GM23338 (cell line): ENCODE data around the gene SSTR5. TPM values are rescaled to one million over a fixed set of nuclear protein-coding genes. Genes with fewer than 3 reads are reported as not detected.

Experiments
- ATAC-seq: fragments of 200-7000 bp; cut with Tn5 transposase; 3 replicates; pipeline ENCODE4 v1.9.1; 2020
- DNase-seq: peaks from one replicate; pipeline ENCODE4 v3.0.0-alpha.2; 2015; ENCODE audit warnings: low spot score
- H2AFZ ChIP-seq: fragments of 200-600 bp; sonication (generic); 2 replicates; pipeline ENCODE4 v1.8.0; 2016; ENCODE audit warnings: antibody characterized with exemption, mild to moderate bottlenecking, moderate library complexity
- H3F3A ChIP-seq: fragments of 200-600 bp; sonication (generic); replicated peaks from 2 replicates; pipeline ENCODE4 v1.8.0; 2017; ENCODE audit warnings: antibody characterized with exemption, mixed run types, low read depth
- H3K27ac ChIP-seq: fragments of 200-600 bp; sonication (generic); 2 replicates; pipeline ENCODE4 v1.6.1; 2016; ENCODE audit warnings: low read depth
- H3K27me3 ChIP-seq: fragments of 200-600 bp; sonication (generic); 2 replicates; pipeline ENCODE4 v1.8.0; 2016; ENCODE audit warnings: mild to moderate bottlenecking, mixed run types, moderate library complexity; ENCODE audit not compliant: insufficient read depth
- H3K36me3 ChIP-seq: fragments of 200-600 bp; sonication (generic); 2 replicates; pipeline ENCODE4 v1.8.0; 2016; ENCODE audit warnings: mild to moderate bottlenecking; ENCODE audit not compliant: insufficient read depth
- H3K4me1 ChIP-seq: fragments of 200-600 bp; sonication (generic); 2 replicates; pipeline ENCODE4 v1.8.0; 2016; ENCODE audit warnings: mild to moderate bottlenecking, moderate library complexity; ENCODE audit not compliant: insufficient read depth
- H3K4me2 ChIP-seq: fragments of 200-600 bp; sonication (generic); 2 replicates; pipeline ENCODE4 v1.7.1; 2017; ENCODE audit warnings: mixed run types
- H3K4me3 ChIP-seq: fragments of 200-600 bp; sonication (generic); 2 replicates; pipeline ENCODE4 v1.6.1; 2016; ENCODE audit warnings: mixed run types
- H3K79me2 ChIP-seq: fragments of 200-600 bp; sonication (generic); replicated peaks from 2 replicates; pipeline ENCODE4 v1.8.0; 2017; ENCODE audit warnings: mild to moderate bottlenecking; ENCODE audit not compliant: insufficient read depth
- H3K9me2 ChIP-seq: fragments of 200-600 bp; sonication (generic); 2 replicates; pipeline ENCODE4 v1.8.0; 2017; ENCODE audit not compliant: insufficient read depth
- H4K20me1 ChIP-seq: fragments of 200-600 bp; sonication (generic); replicated peaks from 2 replicates; pipeline ENCODE4 v1.8.0; 2017; ENCODE audit warnings: mild to moderate bottlenecking; ENCODE audit not compliant: insufficient read depth
- H3K27ac Mint-ChIP-seq: 2 replicates; pipeline ENCODE4 v1.8.0; 2020; ENCODE audit warnings: inconsistent platforms, mild to moderate bottlenecking, moderate library complexity, mixed read lengths
- H3K27me3 Mint-ChIP-seq: 3 replicates; pipeline ENCODE4 v1.8.0; 2022; ENCODE audit warnings: low read depth, mild to moderate bottlenecking, moderate library complexity, mixed read lengths, inconsistent platforms; ENCODE audit not compliant: insufficient read depth, poor library complexity
- H3K36me3 Mint-ChIP-seq: 3 replicates; pipeline ENCODE4 v1.8.0; 2021; ENCODE audit warnings: low read depth, mild to moderate bottlenecking, inconsistent platforms, moderate library complexity, mixed read lengths
- H3K4me1 Mint-ChIP-seq: 3 replicates; pipeline ENCODE4 v1.8.0; 2020; ENCODE audit warnings: mild to moderate bottlenecking, inconsistent platforms, mixed read lengths
- H3K4me3 Mint-ChIP-seq: 3 replicates; pipeline ENCODE4 v1.8.0; 2021; ENCODE audit warnings: moderate library complexity, mild to moderate bottlenecking, inconsistent platforms, mixed read lengths
- H3K9me3 Mint-ChIP-seq: 3 replicates; pipeline ENCODE4 v1.8.0; 2020; ENCODE audit warnings: moderate library complexity, mild to moderate bottlenecking, inconsistent platforms, mixed read lengths
- CREB1 ChIP-seq: fragments of 250-450 bp; sonication (Bioruptor Pico); IDR thresholded peaks from 2 replicates; pipeline ENCODE4 v1.5.0; 2020; ENCODE audit warnings: low read depth, mild to moderate bottlenecking, moderate library complexity
- CTCF ChIP-seq, 2 experiments: fragments of 200-600 bp in 1 of 2; sonication (generic) in 1 of 2; conservative IDR thresholded peaks; 2 replicates each; pipeline versions ENCODE4 v1.5.1 to v1.6.1; 2016 to 2017; ENCODE audit warnings: antibody characterized with exemption in 2 of 2, low read depth in 2 of 2, mild to moderate bottlenecking in 2 of 2, moderate library complexity in 1 of 2
- ETS1 ChIP-seq: IDR thresholded peaks from 2 replicates; pipeline ENCODE4 v1.6.1; 2016; ENCODE audit warnings: antibody characterized with exemption
- EZH2 ChIP-seq: fragments of 200-600 bp; sonication (generic); IDR thresholded peaks from one replicate; pipeline ENCODE4 v1.8.0; 2017; ENCODE audit warnings: antibody characterized with exemption, mild to moderate bottlenecking, low read depth; ENCODE audit not compliant: unreplicated experiment
- EZH2phosphoT487 ChIP-seq: fragments of 200-600 bp; sonication (generic); IDR thresholded peaks from one replicate; pipeline ENCODE4 v1.8.1; 2018; ENCODE audit warnings: antibody characterized with exemption; ENCODE audit not compliant: unreplicated experiment
- JUNB ChIP-seq: IDR thresholded peaks from one replicate; pipeline ENCODE4 v1.6.1; 2016; ENCODE audit warnings: antibody characterized with exemption; ENCODE audit not compliant: unreplicated experiment
- NANOG ChIP-seq: IDR thresholded peaks from 2 replicates; pipeline ENCODE4 v1.6.1; 2016; ENCODE audit warnings: antibody characterized with exemption, borderline replicate concordance
- POLR2AphosphoS5 ChIP-seq: IDR thresholded peaks from 2 replicates; pipeline ENCODE4 v1.6.1; 2016; ENCODE audit warnings: antibody characterized with exemption, low read depth
- REST ChIP-seq: IDR thresholded peaks from one replicate; pipeline ENCODE4 v1.6.1; 2018; ENCODE audit warnings: antibody characterized with exemption; ENCODE audit not compliant: unreplicated experiment
- STAT1 ChIP-seq: IDR thresholded peaks from one replicate; pipeline ENCODE4 v1.6.1; 2016; ENCODE audit warnings: antibody characterized with exemption; ENCODE audit not compliant: unreplicated experiment
- ZNF114 ChIP-seq: fragments of 250-450 bp; sonication (Bioruptor Pico); IDR thresholded peaks from 2 replicates; pipeline ENCODE4 v1.5.0; 2020; ENCODE audit warnings: mild to moderate bottlenecking, moderate library complexity
- ZNF331 ChIP-seq: fragments of 250-450 bp; sonication (Bioruptor Pico); IDR thresholded peaks from 2 replicates; pipeline ENCODE4 v1.5.0; 2020; ENCODE audit warnings: low read depth, mild to moderate bottlenecking, moderate library complexity
- ZNF462 ChIP-seq: fragments of 250-450 bp; sonication (Bioruptor Pico); IDR thresholded peaks from 2 replicates; pipeline ENCODE4 v1.5.0; 2020; ENCODE audit warnings: mild to moderate bottlenecking, moderate library complexity
- polyA plus RNA-seq: library from polyadenylated mRNA; unstranded; fragments of >200 nt; fragmentation: Nextera tagmentation; extraction: Ambion mirVana; gene quantifications from 2 replicates; pipeline ENCODE4 v1.2.1, GENCODE V29; 2016
- total RNA-seq: library from RNA; depleted of rRNA; stranded (reverse); fragments of >200 nt; shearing (Covaris generic); gene quantifications from 2 replicates; pipeline ENCODE4 v1.2.3, GENCODE V29; 2014

Gene SSTR5
- total and polyA plus RNA-seq, 2 experiments from 2014 or later = 0.60 to 1.0 TPM

- H3K36me3 ChIP-seq = no peaks in the 10 kb centered on the region
- Mint-ChIP-seq H3K4me1 (no peaks in the 10 kb centered on the region; the same call in 2 of the 3 replicates), H3K4me3 (no peak overlapping the region), H3K27ac (no peak overlapping the region), H3K27me3 (peaks cover 5% of the 10 kb centered on the region), H3K9me3 (peaks cover 3% of the 10 kb centered on the region), H3K36me3 (peaks cover 3% of the 10 kb centered on the region; the same call in 1 of the 3 replicates)
- H3K4me1 ChIP-seq = no peaks in the 10 kb centered on the region; the same call in 1 of the 2 replicates
- no peaks in the 10 kb centered on the region for H3F3A ChIP-seq
- H3K9me2 ChIP-seq = no peaks in the 10 kb centered on the region
- ATAC-seq (no peak), DNase-seq (no peak)
- H3K4me2 ChIP-seq = no peak overlapping the region
- no peaks in the 10 kb centered on the region for H3K79me2 ChIP-seq
- no peak overlapping the region for H2AFZ ChIP-seq
- H3K27me3 ChIP-seq = no peaks in the 10 kb centered on the region
- no peaks in the 10 kb centered on the region for H4K20me1 ChIP-seq
- TF ChIP-seq ZNF114 (CRISPR knock-in tag) (no peak), JUNB (no peak), ZNF331 (CRISPR knock-in tag) (no peak), NANOG (no peak), ZNF462 (CRISPR knock-in tag) (no peak), ETS1 (no peak), POLR2AphosphoS5 (no peak), EZH2phosphoT487 (no peak), CREB1 (CRISPR knock-in tag) (no peak), REST (no peak), CTCF (conservative IDR thresholded peaks at IDR 0.05; ENCODE audit: low read depth in 2 of 2) (no peak), EZH2 (no peak), STAT1 (no peak)
- no peak overlapping the region for H3K27ac ChIP-seq
- no peak overlapping the region for H3K4me3 ChIP-seq
Measured at GRCh38 chr16:1043881-1044451, 28.6 kb upstream of the SSTR5 start.
